Limb (tissue), 2 donors: ENCODE data around the gene YEATS4.

ENCODE experiments used
- DNase-seq, 2 donors: peaks; one replicate each; pipeline ENCODE4 v3.0.0-alpha.2; 2016; ENCODE audit errors: extremely low spot score in 2 of 2

Gene YEATS4

DNA sequence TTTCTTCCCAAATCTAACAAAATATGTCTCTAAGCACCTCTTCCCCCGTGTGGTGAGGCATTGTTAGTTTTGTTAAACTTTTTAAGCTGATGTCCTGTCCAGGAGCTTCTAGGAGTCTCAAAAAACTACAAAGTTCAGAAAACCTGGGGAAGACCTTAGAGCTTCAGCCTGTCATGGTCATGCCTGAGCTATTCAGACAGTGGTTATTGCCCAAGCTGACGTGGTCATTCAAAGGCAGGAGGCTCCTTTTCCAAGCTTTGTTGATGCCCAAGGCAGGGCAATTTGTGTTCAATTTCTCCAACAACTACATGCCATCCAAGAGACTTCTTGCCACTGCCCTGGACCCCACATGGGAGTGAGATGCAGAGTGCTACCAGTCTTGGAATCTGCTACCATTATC, 17.1 kb upstream of the YEATS4 start:
- no peak for DNase-seq

DNA sequence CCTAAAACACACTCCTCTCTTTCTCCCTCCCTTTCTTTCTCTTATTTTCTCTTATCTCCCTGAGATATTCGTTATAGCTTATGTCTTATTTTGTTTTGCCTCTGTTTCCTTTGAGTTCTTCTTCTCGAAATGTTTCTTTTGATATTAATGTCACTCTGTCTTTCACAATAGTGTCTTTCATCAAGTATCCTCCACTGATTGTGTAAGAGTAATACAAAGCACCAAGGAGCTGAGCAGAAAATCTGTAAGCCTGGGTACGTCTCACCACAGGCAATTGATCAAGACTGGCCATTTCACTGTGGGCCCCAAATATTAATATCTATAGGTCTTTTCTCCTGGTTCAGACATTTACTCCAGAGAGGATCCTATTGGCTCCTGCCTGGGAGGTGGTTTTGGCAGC, 16.2 kb upstream of the YEATS4 start:
- no peak for DNase-seq

DNA sequence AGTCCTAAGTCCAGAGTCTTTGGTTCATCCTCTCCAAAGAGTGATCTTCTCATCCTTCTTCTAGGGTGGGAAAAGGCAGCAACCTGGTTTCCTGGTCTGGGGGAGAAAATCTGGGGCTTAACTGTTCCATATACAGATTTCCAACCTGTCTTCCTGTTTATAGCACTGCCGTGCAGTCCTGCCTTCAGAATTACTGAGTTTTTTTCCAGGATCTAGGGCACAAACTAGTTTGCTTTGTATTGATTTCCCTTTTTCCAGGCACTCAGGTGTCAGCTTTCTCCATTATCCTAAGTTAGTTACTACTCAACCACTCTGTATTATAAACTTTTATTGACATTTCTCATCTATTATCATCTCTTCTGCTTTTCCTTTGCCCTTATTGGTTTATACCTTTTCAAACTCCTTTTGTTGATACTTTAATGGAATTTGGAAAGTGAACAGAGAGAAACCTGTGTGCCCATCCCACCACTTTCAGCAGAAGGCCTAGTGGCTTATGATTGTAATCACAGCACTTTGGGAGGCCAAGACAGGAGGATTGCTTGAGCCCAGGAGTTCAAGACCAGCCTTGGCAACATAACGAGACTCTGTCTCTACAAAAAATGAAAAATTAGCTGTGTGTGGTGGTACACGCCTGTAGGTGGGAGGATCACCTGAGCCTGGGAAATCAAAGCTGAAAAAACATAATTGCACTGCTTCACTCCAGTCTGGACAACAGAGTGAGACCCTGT, 15.5 kb upstream of the YEATS4 start:
- DNase-seq: no peak

GRCh38 chr12:69345077-69345476, 14.5 kb upstream of the YEATS4 start:
- DNase-seq: no peak

- DNase-seq: no peak
Measured at GRCh38 chr12:69345742-69346141, 13.8 kb upstream of the YEATS4 start.

DNA sequence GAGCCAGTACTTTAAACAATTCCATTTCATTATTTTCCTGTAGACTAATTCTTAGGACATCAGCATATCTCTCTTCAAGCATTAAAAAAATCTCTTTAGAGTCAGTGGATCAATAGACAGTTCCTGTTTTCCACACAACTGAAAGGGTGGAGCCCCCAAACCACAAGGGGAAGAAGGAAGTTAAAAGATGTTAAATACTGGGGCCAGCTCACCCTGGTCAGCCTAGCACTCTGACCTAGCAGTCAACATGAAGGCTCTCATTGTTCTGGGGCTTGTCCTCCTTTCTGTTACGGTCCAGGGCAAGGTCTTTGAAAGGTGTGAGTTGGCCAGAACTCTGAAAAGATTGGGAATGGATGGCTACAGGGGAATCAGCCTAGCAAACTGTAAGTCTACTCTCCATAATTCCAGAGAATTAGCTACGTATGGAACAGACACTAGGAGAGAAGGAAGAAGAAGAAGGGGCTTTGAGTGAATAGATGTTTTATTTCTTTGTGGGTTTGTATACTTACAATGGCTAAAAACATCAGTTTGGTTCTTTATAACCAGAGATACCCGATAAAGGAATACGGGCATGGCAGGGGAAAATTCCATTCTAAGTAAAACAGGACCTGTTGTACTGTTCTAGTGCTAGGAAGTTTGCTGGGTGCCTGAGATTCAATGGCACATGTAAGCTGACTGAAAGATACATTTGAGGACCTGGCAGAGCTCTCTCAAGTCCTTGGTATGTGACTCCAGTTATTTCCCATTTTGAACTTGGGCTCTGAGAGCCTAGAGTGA, 11.2 kb upstream of the YEATS4 start, which contains the start of gene LYZ:
TSS of gene LYZ (plus strand) at position 220 of the 777 bp plus-strand sequence. CDS start at position 248, 28 bp downstream.
- DNase-seq: no peak

GRCh38 chr12:69350002-69350626, 9.4 kb upstream of the YEATS4 start:
- DNase-seq: no peak

DNA sequence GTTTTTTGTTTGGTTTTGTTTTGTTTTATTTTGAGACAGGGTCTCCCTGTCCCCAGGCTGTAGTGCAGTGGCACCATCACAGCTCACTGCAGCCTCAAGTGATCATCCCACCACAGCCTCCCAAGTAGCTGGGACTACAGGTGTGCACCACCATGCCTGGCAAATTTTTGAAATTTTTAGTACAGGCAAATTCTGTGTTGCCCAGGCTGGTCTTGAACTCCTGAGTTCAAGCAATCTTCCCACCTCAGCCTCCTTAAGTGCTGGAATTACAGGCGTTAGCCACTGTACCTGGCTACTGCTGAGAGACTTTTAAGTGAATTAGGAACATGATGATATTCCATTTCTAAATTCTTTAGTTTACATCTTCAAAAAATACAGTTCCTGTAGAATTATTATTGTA, 8.8 kb upstream of the YEATS4 start:
- no peak for DNase-seq

GRCh38 chr12:69351462-69352236, 7.9 kb upstream of the YEATS4 start:
- DNase-seq: no peak

- no peak for DNase-seq
Measured at GRCh38 chr12:69352904-69353303, 6.6 kb upstream of the YEATS4 start.

DNA sequence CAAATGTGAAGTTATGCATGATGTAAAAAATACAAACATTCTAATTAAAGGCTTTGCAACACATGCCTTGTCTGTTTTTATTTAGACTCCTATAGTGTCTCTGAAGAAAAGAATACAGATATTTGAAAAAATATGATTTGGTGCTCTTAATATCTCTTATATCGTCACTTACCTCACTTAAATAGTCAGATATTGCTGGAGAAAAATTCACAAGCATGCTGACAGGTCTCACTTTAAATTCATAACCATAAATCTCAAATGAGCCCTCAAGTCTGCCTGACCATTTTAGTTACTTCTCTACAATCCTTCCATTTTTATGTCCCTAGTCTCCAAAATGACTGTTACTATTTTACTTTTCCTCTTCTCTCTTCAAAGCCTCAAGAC, 5.4 kb upstream of the YEATS4 start:
- DNase-seq: no peak

GRCh38 chr12:69354556-69355187, 4.9 kb upstream of the YEATS4 start:
- no peak for DNase-seq

GRCh38 chr12:69355363-69356028, 4.0 kb upstream of the YEATS4 start:
- DNase-seq: no peak

DNA sequence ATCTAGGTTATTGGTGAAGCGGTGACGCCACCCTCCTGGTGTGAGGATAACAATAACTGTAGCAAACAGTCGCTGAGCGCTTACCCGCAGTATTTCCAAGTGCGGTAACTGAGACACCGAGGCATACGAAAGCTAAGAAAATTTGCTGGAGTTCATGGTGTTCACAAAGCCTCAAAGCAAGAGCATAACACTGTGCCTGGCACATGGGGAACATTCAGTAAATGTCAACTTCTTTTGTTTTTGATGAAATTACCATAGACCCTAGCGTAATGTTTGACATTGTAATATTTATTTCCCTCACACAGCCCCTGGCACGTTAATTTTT, 767 bp downstream of the YEATS4 start:
- DNase-seq: no peak

DNA sequence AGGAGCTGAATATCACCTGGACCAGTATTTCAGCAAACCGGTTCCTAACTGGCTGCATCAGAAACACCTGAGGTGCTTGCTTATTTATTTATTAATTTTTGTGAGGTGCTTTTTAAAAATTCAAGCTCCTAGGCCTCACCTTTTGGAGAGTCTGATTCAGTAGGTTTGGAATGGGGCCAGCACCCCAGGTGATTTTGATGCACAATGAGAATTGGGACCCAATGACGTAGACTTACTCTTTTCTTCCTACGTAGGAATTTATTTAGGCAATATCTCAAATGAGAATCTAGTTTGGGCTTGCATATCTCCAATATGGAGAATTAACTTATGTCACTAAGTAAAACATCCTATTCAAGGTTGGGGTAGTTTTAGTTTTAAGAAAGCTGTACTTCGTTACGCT, 7.3 kb downstream of the YEATS4 start:
- DNase-seq: no peak

DNA sequence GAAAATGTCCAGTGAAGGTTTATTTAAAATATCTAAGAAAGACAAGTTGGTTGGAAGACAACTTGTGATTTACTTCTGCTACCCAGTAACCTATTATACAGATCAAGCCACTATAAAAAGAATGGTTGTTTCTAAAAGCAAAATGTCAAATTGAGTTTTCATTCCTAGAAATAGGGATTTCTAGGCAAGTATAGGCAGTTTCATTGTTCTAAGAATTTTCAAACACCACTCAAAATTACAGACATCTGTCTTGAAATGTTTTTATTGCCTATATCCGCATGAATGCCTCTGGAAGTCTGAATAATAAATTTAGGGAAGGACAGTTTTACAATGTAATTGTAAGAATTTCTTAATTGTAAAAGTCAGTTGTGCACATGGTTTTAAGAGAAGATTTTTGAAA, 8.6 kb downstream of the YEATS4 start:
- DNase-seq: no peak

DNA sequence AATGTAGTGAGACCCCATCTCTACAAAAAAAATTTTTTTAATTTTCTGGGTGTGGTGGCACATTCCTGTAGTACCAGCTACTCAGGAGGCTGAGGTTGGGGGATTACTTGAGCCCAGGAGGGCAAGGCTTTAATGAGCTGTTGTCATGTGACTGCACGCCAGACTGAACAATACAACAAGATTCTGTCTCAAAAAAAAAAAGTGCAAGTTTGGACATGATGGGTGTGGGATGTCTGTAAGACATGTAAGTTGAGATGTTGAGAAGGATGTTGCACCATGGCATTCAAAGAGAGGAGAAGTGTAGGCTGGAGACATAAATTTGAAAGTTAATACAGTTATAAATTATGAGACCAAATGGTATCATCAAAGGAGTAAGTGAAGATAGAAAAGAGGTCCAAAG, 23.5 kb downstream of the YEATS4 start:
- no peak for DNase-seq

DNA sequence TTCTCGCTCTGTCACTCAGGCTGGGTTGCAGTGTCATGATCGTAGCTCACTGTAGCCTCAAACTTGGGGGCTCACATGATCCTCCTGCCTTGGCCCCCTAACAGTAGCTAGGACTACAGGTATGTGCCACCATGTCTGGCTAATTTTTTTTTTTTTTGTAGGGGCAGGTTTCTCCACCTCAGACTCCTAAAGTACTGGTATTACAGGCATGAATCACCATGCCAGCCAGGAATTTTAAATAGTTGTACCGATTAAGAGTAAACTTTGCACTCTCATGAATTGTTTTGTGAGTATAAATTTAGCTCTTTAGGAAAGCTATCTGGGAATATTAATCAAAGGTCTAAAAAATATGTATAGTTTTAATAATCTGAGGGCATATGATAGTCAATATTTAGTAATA, 25.5 kb downstream of the YEATS4 start:
- DNase-seq: no peak

DNA sequence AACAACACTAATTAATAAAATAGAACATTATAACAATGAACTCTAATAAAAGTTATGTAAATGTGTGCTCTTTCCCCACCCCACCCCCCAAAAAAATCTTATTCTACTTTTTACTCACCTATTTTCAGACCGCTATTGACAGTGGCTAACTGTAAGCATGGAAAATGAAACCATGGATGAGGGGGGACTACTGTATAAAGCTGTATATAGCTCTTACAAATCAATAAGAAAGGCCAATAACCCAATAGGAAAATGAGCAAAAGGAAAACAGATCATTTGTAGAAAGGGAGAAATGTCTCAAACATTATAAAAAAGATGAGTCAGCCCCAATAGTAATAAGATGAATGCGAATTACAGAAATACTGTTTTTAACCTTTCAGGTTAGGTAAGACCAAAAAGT, 27.4 kb downstream of the YEATS4 start:
- no peak for DNase-seq

DNA sequence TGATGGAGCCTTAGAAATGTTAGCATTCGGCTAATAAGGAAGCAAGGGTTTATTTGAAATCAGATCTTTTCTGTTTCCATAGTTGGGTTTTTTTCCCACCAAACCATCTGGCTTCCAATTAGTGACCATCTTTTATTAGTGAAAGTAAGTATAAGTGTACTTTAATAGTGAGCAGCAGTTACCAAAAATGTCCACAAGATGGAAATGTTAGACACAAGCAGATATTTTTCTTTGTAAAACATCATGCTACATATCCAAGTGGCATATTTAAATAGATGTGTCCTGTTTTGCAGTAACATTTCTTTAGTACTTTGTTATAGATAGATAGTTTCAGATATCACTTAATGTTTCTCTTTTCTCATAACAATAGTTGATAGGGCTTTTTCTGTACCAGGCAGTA, 28.8 kb downstream of the YEATS4 start:
- DNase-seq: peak in 1 of 2 donors; percentile 49

- DNase-seq: no peak
Measured at GRCh38 chr12:69389831-69390230, 30.3 kb downstream of the YEATS4 start.
